ENCODE data around the gene C14orf132. TPM values are rescaled to one million over a fixed set of nuclear protein-coding genes. Genes with fewer than 3 reads are reported as not detected.
A peak's percentile ranks its signal among the peaks of the same experiment; 100 is the strongest.

C14orf132 gene
- total RNA-seq, 2 experiments from 2014 or later, result 2.0 to 2.4 TPM

- TF ChIP-seq CTCF (IDR thresholded peaks at IDR 0.05), result no peak
- DNase-seq (no peak), ATAC-seq (ENCODE audit: poor library complexity) (no peak)
- peaks cover 2% of the 10 kb centered on the region for H3K9me3 Mint-ChIP-seq
- ChIA-PET POLR2A (no interaction called here), CTCF (interaction anchor here (1.1 kb wide), 1 partner anchor 27 kb away, joined by 3 read pairs; no protein-coding TSS in a partner anchor)
- no peak overlapping the region for H3K4me3 Mint-ChIP-seq
- H3K27me3 Mint-ChIP-seq, result no peaks in the 10 kb centered on the region
- Histone ChIP-seq H3K27ac (ENCODE audit: low read depth in 1 of 2, low read length in 2 of 2) (no peak overlapping the region), H3K9me3 (ENCODE audit: control insufficient read depth in 1 of 2, insufficient read depth in 1 of 2, low read length in 2 of 2) (no peaks in the 10 kb centered on the region), H3K36me3 (ENCODE audit: insufficient read depth, low read length) (no peaks in the 10 kb centered on the region), H3K27me3 (ENCODE audit: control insufficient read depth in 1 of 2, insufficient read depth in 2 of 2, low read length in 2 of 2) (no peaks in the 10 kb centered on the region), H3K4me3 (ENCODE audit: low read length) (no peak overlapping the region), H3K4me1 (ENCODE audit: insufficient read depth, low read length) (peaks cover 14% of the 10 kb centered on the region)
- intact Hi-C loops (cut with DNase I, micrococcal nuclease), result loop anchor here in 1 of 2 experiments (1.0 kb wide), 1 partner anchor 8 kb away; no protein-coding TSS in a partner anchor
- no peaks in the 10 kb centered on the region for H3K36me3 Mint-ChIP-seq (ENCODE audit: low read depth)
- H3K4me1 Mint-ChIP-seq (ENCODE audit: low read depth), result peaks cover 46% of the 10 kb centered on the region
- peak overlapping the region; percentile 82 for H3K27ac Mint-ChIP-seq
Measured at GRCh38 chr14:96117960-96118359, 78.8 kb downstream of the C14orf132 start.

GRCh38 chr14:96118391-96118790, 79.2 kb downstream of the C14orf132 start:
- H3K9me3 Mint-ChIP-seq, result peaks cover 2% of the 10 kb centered on the region
- intact Hi-C loops (cut with DNase I, micrococcal nuclease), result no loop called here
- TF ChIP-seq CTCF (IDR thresholded peaks at IDR 0.05), result no peak
- H3K4me3 Mint-ChIP-seq, result no peak overlapping the region
- no peaks in the 10 kb centered on the region for H3K27me3 Mint-ChIP-seq
- Histone ChIP-seq H3K36me3 (ENCODE audit: insufficient read depth, low read length) (no peaks in the 10 kb centered on the region), H3K27ac (ENCODE audit: low read depth in 1 of 2, low read length in 2 of 2) (no peak overlapping the region), H3K27me3 (ENCODE audit: control insufficient read depth in 1 of 2, insufficient read depth in 2 of 2, low read length in 2 of 2) (no peaks in the 10 kb centered on the region), H3K9me3 (ENCODE audit: control insufficient read depth in 1 of 2, insufficient read depth in 1 of 2, low read length in 2 of 2) (no peaks in the 10 kb centered on the region), H3K4me1 (ENCODE audit: insufficient read depth, low read length) (peaks cover 14% of the 10 kb centered on the region), H3K4me3 (ENCODE audit: low read length) (no peak overlapping the region)
- POLR2A ChIA-PET, result no interaction called here
- no peaks in the 10 kb centered on the region for H3K36me3 Mint-ChIP-seq (ENCODE audit: low read depth)
- H3K27ac Mint-ChIP-seq, result peak overlapping the region; percentile 82
- DNase-seq (no peak), ATAC-seq (ENCODE audit: poor library complexity) (no peak)
- H3K4me1 Mint-ChIP-seq (ENCODE audit: low read depth), result peaks cover 50% of the 10 kb centered on the region
- CTCF ChIA-PET, result no interaction called here

GRCh38 chr14:96119947-96120346, 80.8 kb downstream of the C14orf132 start:
- ATAC-seq (ENCODE audit: poor library complexity) (no peak), DNase-seq (no peak)
- no peaks in the 10 kb centered on the region for H3K27me3 Mint-ChIP-seq
- TF ChIP-seq CTCF (IDR thresholded peaks at IDR 0.05), result no peak
- Histone ChIP-seq H3K27ac (ENCODE audit: low read depth in 1 of 2, low read length in 2 of 2) (no peak overlapping the region), H3K27me3 (ENCODE audit: control insufficient read depth in 1 of 2, insufficient read depth in 2 of 2, low read length in 2 of 2) (no peaks in the 10 kb centered on the region), H3K36me3 (ENCODE audit: insufficient read depth, low read length) (no peaks in the 10 kb centered on the region), H3K4me1 (ENCODE audit: insufficient read depth, low read length) (peaks cover 14% of the 10 kb centered on the region), H3K9me3 (ENCODE audit: control insufficient read depth in 1 of 2, insufficient read depth in 1 of 2, low read length in 2 of 2) (no peaks in the 10 kb centered on the region), H3K4me3 (ENCODE audit: low read length) (no peak overlapping the region)
- ChIA-PET POLR2A (interaction anchor here (0.8 kb wide), 1 partner anchor 9 kb away, joined by 3 read pairs; no protein-coding TSS in a partner anchor), CTCF (interaction anchor here (0.9 kb wide), 1 partner anchor 19 kb away, joined by 3 read pairs; no protein-coding TSS in a partner anchor)
- H3K36me3 Mint-ChIP-seq (ENCODE audit: low read depth), result no peaks in the 10 kb centered on the region
- H3K4me1 Mint-ChIP-seq (ENCODE audit: low read depth), result peaks cover 64% of the 10 kb centered on the region
- no peak overlapping the region for H3K27ac Mint-ChIP-seq
- H3K9me3 Mint-ChIP-seq, result peaks cover 2% of the 10 kb centered on the region
- no peak overlapping the region for H3K4me3 Mint-ChIP-seq
- intact Hi-C loops (cut with DNase I, micrococcal nuclease), result no loop called here

Data from CD4-positive, alpha-beta T cell (primary cell).